GM18868 (cell line): ENCODE measurements around the gene CSAG2.

Source experiments
- ATAC-seq: cut with Tn5 transposase; IDR thresholded peaks from one replicate; pipeline ENCODE4 v1.9.1; 2021; ENCODE audit warnings: mild to moderate bottlenecking, moderate library complexity; ENCODE audit not compliant: unreplicated experiment

Gene CSAG2

DNA sequence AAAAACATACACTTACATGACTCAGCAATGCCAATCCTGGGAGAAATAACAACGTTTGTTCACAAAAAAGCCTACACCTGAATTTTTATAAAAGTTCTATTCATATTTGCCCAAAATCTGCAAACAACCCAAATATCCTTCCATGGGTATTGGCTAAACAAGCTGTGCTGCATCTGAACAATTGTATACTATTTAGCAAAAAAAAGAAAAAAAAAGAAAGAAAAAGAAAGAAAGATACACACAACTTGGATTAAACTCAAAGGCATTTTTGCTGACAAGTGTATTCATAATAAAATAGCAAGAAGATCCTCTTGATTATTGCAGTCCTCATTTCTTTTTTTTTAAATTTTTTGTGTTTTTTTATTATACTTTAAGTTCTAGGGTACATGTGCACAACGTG lies 34.9 kb downstream of the CSAG2 start:
- ATAC-seq, result no peak

DNA sequence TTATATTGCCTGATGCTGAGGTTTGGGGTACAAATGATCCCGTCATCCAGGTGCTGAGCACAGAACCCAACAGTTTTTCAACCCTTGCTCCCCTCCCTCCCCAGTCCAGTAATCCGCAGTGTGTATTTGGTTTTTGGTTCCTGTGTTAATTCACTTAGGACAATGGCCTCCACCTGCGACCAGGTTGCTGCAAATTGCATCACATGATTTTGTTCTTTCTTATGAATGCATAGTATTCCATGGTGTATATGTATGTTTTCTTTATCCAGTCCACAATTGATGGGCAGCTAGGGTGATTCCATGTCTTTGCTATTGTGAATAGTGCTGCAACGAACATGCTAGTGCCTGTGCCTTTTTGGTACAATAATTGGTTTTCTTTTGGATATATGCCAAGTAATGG lies 46.0 kb downstream of the CSAG2 start:
- no peak for ATAC-seq

DNA sequence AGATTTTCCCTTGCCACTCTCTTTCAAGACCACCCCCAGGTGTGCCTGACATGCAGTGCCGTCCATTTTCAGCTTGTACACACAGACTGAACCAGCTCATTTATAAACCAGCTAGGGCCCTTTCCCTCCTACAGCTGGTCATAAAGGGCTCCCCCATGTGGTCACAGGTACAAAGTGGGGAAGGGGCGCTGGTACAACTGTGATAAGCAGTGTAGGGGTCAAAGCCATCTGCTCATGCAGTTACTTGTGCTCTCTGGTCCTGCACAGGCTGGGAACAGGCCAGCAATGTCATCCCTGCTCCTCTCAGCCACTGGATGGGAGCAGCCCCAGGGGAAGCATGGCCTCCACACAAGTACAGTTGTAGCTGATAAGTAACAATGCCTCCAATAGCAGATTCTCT lies 50.8 kb downstream of the CSAG2 start:
- ATAC-seq, result no peak
